GM12801 (cell line): ENCODE results near the gene PLEKHA7.

ENCODE experiments used
- TF ChIP-seq, protein P1 (sequence below): IDR thresholded peaks from one replicate; pipeline ENCODE4 v1.5.1; 2011; ENCODE audit warnings: control low read depth; ENCODE audit not compliant: insufficient read length; ENCODE audit errors: extremely low read depth

The PLEKHA7 gene

DNA sequence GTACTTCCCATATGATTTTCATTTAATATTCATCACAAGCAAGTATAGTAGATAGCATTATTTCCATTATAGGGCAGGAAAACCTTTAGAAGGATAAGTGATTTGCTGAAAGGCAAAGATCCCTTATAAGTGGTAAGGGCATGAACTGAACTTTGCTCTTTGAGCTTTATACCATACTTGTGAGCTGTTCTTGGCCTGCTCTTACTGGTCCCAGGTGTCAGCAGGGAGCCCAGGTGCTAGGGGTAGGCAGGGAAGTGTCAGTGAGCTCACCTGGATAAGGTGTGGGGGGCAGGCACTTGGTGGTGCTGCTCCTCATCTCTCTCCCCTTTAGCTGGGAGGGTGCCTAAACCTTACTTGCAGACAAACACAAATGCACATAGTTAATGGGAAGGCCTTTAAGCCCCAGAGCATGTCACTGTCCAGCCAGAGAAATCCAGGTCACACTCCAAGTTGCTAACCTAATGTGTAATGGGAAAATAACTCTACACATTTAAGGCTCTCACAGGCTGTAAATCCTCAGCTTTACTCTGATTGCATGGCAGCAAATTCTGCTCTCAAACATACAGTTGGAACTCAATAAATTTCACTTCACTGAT, 114.4 kb downstream of the PLEKHA7 start:
- TF ChIP-seq, protein P1, sequence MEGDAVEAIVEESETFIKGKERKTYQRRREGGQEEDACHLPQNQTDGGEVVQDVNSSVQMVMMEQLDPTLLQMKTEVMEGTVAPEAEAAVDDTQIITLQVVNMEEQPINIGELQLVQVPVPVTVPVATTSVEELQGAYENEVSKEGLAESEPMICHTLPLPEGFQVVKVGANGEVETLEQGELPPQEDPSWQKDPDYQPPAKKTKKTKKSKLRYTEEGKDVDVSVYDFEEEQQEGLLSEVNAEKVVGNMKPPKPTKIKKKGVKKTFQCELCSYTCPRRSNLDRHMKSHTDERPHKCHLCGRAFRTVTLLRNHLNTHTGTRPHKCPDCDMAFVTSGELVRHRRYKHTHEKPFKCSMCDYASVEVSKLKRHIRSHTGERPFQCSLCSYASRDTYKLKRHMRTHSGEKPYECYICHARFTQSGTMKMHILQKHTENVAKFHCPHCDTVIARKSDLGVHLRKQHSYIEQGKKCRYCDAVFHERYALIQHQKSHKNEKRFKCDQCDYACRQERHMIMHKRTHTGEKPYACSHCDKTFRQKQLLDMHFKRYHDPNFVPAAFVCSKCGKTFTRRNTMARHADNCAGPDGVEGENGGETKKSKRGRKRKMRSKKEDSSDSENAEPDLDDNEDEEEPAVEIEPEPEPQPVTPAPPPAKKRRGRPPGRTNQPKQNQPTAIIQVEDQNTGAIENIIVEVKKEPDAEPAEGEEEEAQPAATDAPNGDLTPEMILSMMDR, result no peak

DNA sequence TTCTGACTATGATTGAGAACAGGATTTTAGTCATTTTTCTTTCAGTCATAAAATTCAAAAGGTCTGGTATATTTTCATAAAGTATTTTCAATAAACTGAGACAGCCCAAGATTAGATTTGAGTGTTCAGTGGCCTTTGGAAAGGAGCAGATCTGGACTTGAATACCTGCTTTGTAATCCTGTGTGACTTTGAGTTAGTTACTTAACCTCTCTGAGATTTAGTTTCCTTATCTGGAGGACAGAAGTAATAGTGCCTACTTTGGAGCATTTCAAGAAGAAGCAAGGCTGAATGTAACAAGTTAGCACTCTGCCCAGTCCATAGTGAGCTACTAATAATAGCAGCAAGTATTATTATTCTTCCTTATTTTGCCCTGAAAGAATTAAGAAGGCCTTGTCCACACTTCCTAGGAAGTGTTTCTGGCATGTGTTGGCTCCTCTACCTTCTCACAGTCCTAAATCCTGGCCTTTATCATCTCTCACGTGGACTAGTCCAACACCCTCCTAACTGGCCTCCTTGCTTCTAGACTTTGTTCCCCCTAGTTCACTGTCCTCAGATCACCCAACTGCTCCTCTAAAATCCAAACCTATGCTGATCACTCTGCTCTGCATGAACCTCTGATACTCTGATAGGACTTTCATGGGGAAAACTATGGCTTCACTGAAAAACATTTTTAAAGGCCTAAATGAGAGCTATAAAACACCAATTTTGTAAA, 115.8 kb downstream of the PLEKHA7 start:
- TF ChIP-seq, protein P1, result no peak

DNA sequence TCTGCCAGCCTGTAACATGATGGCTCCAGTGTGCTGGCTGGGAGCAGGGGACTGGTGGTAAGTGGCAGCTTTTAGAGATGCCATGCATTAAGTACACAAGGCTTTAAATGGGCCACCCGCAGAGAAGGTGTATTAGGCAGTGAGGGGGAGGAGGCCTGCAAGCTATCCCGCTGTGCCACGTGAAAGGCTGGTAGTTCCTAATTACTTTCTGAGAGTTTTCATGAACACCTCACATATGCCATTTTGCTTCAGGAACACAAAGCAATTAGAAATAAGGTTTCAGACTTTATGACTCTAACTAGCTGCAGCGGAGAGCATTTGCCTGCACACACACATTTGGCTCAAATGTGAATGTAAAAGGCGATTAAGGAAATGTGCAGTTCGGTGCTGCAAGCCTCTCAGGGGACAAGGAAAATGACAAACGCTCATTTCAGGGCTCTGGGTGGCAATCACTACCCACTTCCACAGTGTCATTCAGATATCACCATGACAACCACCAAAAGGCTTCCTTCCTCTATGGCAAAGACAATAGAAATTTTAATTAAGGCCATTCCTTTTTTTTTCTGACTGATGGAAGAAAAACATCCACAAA, 116.6 kb downstream of the PLEKHA7 start:
- TF ChIP-seq, protein P1, result no peak

DNA sequence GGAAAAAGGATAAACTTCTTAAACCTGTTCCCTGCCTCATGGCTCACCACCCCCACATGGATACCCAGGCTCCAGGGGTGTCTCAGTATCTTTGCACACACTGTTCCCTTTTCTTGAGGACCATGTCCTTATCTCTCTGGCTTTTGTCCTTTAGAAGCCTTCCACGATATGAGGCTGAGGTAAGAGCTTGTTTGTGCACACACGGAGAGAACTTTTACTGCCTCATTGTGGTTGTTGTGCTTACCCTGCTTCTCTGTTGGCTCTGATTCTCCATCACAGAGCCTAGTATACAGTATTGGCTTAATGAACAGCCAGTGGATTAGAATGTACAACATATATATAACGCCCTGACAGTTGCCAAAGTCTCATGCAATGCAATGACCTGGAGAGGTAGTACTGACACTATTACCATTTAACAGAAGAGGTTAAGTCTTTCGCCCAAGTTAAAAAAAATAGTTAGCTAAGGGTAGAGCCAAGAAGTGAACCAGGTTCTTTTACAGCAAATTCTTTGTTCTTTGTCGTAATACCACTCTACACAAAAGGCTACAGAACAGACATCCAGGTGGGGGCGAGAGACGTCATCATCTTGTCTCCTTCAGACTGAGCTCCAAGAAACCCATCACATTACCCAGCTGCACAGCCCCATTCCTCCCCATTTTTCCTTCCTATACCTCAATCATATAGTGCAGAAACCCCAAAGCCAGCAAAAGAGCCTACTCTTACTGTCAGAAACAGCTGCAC, 117.3 kb downstream of the PLEKHA7 start:
- TF ChIP-seq, protein P1, result no peak

DNA sequence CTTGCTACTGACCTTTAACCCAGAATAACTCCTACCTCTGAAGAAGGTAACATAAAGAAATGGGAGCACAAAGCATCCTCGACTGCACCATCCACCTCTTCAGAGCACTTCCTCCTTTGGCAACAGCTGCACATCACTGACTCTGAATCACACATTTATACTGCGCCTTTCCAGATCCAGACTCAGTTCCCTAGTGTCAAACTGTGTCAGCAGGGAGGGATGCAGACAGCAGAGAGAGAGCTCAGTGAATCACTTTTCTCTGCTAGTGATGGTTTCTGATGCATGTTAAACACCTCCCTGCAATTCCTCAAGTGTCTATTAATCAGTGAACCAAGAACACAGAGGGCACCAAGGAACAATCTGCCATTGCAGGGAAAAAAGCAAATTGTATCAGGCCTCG, 118.9 kb downstream of the PLEKHA7 start:
- TF ChIP-seq, protein P1, result no peak

DNA sequence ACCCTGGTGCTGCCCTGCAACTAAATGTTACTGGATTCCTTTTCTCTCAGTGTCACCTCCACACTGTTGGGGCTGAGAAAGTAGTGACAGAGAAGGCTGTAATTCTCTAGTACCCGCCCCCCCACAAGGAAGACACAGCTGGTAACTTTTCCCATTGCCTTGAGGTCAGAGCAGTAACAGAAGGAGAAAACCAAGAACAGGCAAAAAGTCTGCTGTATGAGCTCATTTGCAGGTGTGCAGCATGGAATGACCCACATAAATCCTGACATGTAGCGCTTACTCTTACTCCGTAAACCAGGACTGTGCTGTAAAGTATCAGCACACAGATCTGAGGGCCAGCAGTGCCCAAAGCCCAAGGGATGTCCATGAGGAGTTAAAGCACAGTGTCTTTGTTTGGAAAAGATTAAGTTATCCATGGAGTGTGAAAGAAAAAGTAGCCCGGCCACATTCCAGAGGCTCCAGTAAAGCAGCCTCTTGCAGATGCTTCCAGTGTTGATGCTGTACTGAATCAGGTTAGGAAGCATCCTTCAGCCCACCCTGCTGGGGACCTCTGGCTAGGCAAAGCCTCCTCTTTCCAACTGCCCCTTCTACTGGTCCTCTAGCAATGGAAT, 120.7 kb downstream of the PLEKHA7 start:
- TF ChIP-seq, protein P1, result no peak

DNA sequence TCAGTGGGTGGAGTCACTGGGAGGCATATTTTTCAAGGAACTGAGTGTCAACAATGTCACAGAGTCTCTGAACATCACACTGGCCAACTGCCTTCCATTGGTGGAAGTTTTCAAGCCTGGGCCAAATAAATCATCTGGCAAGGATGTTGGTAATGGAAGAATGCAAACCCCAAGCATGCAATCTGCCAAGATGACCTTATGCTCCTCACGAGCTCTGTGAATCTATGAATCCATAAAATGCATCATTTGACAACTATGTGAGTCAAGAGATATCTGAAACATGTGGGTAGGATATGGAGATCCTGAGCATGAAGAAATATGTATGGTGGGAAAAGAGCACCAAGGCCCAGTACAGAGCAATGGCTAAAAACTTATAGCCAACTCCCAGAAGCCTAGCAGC, 122.2 kb downstream of the PLEKHA7 start:
- TF ChIP-seq, protein P1, result no peak
